K562 (cell line): ENCODE data around the gene MTFR2. TPM values are rescaled to one million over a fixed set of nuclear protein-coding genes. Genes with fewer than 3 reads are reported as not detected.

ENCODE experiments used
- ATAC-seq: fragments of 200-7000 bp; cut with Tn5 transposase; 3 replicates; pipeline ENCODE4 v1.9.1; 2020; ENCODE audit warnings: moderate library complexity
- BruUV-seq: library from RNA; stranded (reverse); fragments of 400-500 nt; replicated peaks from 2 replicates; lab custom pipeline; 2021; lab: Mats Ljungman, UMichigan
- CTCF ChIA-PET: fragments of 300-600 bp; formaldehyde crosslinking; extraction: SDS; loops from one replicate; lab custom pipeline; 2021; ENCODE audit warnings: low intra/inter-chr PET ratio; lab: Yijun Ruan, JAX
- POLR2A ChIA-PET: fragments of 300-600, 350-650 bp; sonication (Branson Sonifier 250); formaldehyde crosslinking; extraction: SDS; loops from one replicate; lab custom pipeline; 2021; ENCODE audit warnings: antibody characterized with exemption, inconsistent platforms; lab: Yijun Ruan, JAX
- DNase-seq, 4 experiments: peaks; one replicate each; pipeline versions ENCODE4 v3.0.0 to v3.0.0-alpha.2; 2011 to 2018; ENCODE audit warnings: low spot score in 3 of 4, mixed read lengths in 3 of 4; ENCODE audit errors: extremely low read depth in 1 of 4
- FAIRE-seq: peaks from 2 replicates; lab custom pipeline; 2011; peaks lifted over from hg19 to GRCh38; lab: Jason Lieb, UNC
- H2AFZ ChIP-seq: 2 replicates; pipeline ENCODE4 v1.6.0; 2011; ENCODE audit warnings: low read depth, low read length, control low read depth, inconsistent platforms
- H3K27ac ChIP-seq: fragments of 200-600 bp; 3 replicates; pipeline ENCODE4 v1.8.0; 2011; ENCODE audit warnings: low read depth, mild to moderate bottlenecking, control low read depth, inconsistent platforms, low read length, moderate library complexity, mixed read lengths; ENCODE audit errors: extremely low read depth
- H3K27me3 ChIP-seq, 2 experiments: fragments of 300-600 bp in 1 of 2; 2 replicates in 1 of 2; 3 replicates in 1 of 2; pipeline versions ENCODE4 v1.6.0 to v1.8.0; 2011; ENCODE audit warnings: inconsistent platforms in 2 of 2, low read length in 2 of 2, mild to moderate bottlenecking in 1 of 2, mixed read lengths in 1 of 2, moderate library complexity in 1 of 2; ENCODE audit not compliant: control insufficient read depth in 2 of 2, insufficient read depth in 2 of 2
- H3K36me3 ChIP-seq: fragments of 300-600 bp; 3 replicates; pipeline ENCODE4 v1.8.0; 2011; ENCODE audit warnings: mild to moderate bottlenecking, low read length, inconsistent platforms; ENCODE audit not compliant: control insufficient read depth, insufficient read depth
- H3K4me1 ChIP-seq, 2 experiments: fragments of 200-600 bp in 1 of 2; replicated peaks in 1 of 2; 2 replicates in 1 of 2; 3 replicates in 1 of 2; pipeline versions ENCODE4 v1.5.1 to v1.8.0; 2011; ENCODE audit warnings: inconsistent platforms in 2 of 2, low read length in 2 of 2, mild to moderate bottlenecking in 1 of 2, mixed read lengths in 1 of 2, moderate library complexity in 1 of 2; ENCODE audit not compliant: control insufficient read depth in 2 of 2, insufficient read depth in 2 of 2
- H3K4me2 ChIP-seq: 2 replicates; pipeline ENCODE4 v1.6.1; 2011; ENCODE audit warnings: low read length, control low read depth, inconsistent platforms, mixed read lengths; ENCODE audit not compliant: insufficient read depth
- H3K4me3 ChIP-seq: fragments of 200-600 bp; sonication (generic), shearing (Covaris generic); 2 replicates; pipeline ENCODE4 v1.5.1; 2016; ENCODE audit warnings: control low read depth, inconsistent platforms
- H3K79me2 ChIP-seq: fragments of 200-600 bp; 3 replicates; pipeline ENCODE4 v1.8.0; 2011; ENCODE audit warnings: low read length, inconsistent platforms; ENCODE audit not compliant: control insufficient read depth, insufficient read depth
- H3K9ac ChIP-seq, 2 experiments: 2 replicates each; pipeline versions ENCODE4 v1.6.0 to v1.6.1; 2011; ENCODE audit warnings: low read depth in 2 of 2, low read length in 2 of 2, control low read depth in 1 of 2, inconsistent platforms in 1 of 2, mild to moderate bottlenecking in 1 of 2, mixed read lengths in 1 of 2; ENCODE audit not compliant: insufficient read depth in 1 of 2
- H3K9me1 ChIP-seq: one replicate; pipeline ENCODE4 v1.6.0; 2011; ENCODE audit warnings: inconsistent platforms, mild to moderate bottlenecking, low read length, moderate library complexity; ENCODE audit not compliant: control insufficient read depth, insufficient read depth
- H3K9me3 ChIP-seq: replicated peaks from 2 replicates; pipeline ENCODE4 v1.5.1; 2011; ENCODE audit warnings: low read depth, low read length, inconsistent platforms; ENCODE audit not compliant: control insufficient read depth, insufficient read depth
- H4K20me1 ChIP-seq: replicated peaks from 2 replicates; pipeline ENCODE4 v1.6.1; 2011; ENCODE audit warnings: low read length, inconsistent platforms, mixed read lengths; ENCODE audit not compliant: control insufficient read depth, insufficient read depth
- CAMTA2 ChIP-seq: fragments of 250-450 bp; sonication (Bioruptor Pico); conservative IDR thresholded peaks from 2 replicates; pipeline ENCODE4 v1.5.1; 2022
- CREM ChIP-seq: IDR thresholded peaks from 2 replicates; pipeline ENCODE4 v1.6.1; 2014; ENCODE audit warnings: antibody characterized with exemption, low read depth
- ERF ChIP-seq: fragments of 450-650 bp; formaldehyde crosslinking; IDR thresholded peaks from 2 replicates; pipeline ENCODE4 v1.4.0; 2020; ENCODE audit warnings: mild to moderate bottlenecking, mixed read lengths
- GTF2E2 ChIP-seq: fragments of 200-800 bp; sonication (Bioruptor generic); IDR thresholded peaks from 2 replicates; pipeline ENCODE4 v1.6.1; 2016; ENCODE audit warnings: missing genetic modification characterization, missing compliant biosample characterization
- NONO ChIP-seq, 2 experiments: fragments of 200-400 bp in 1 of 2; fragments of 450-650 bp in 1 of 2; formaldehyde crosslinking in 1 of 2; IDR thresholded peaks; 2 replicates each; pipeline ENCODE4 v1.6.1; 2017; ENCODE audit warnings: low read depth in 2 of 2, mild to moderate bottlenecking in 2 of 2, moderate library complexity in 2 of 2, low read length in 1 of 2
- POLR2H ChIP-seq: IDR thresholded peaks from 2 replicates; pipeline ENCODE4 v1.6.1; 2016; ENCODE audit warnings: missing genetic modification characterization, low read depth, mild to moderate bottlenecking, control low read depth, missing compliant biosample characterization, moderate library complexity
- PURB ChIP-seq: sonication (generic); formaldehyde crosslinking; IDR thresholded peaks from 2 replicates; pipeline ENCODE4 v1.9.0; 2021; ENCODE audit warnings: low read depth, mild to moderate bottlenecking, missing genetic modification reagents
- RBM34 ChIP-seq: fragments of 200-400 bp; formaldehyde crosslinking; IDR thresholded peaks from 2 replicates; pipeline ENCODE4 v1.6.1; 2018; ENCODE audit warnings: low read length, borderline replicate concordance; ENCODE audit not compliant: insufficient read depth
- TAF15 ChIP-seq: fragments of 200-400 bp; formaldehyde crosslinking; IDR thresholded peaks from 2 replicates; pipeline ENCODE4 v1.6.1; 2017; ENCODE audit warnings: mild to moderate bottlenecking, low read depth, low read length, moderate library complexity
- TEAD4 ChIP-seq, 2 experiments: sonication (generic) in 1 of 2; formaldehyde crosslinking in 1 of 2; IDR thresholded peaks; 2 replicates each; pipeline versions ENCODE4 v1.6.1 to v1.8.0; 2012 to 2022; ENCODE audit warnings: borderline replicate concordance in 1 of 2, inconsistent platforms in 1 of 2, low read length in 1 of 2, mild to moderate bottlenecking in 1 of 2, missing genetic modification reagents in 1 of 2
- TRIM25 ChIP-seq: fragments of 450-650 bp; IDR thresholded peaks from 2 replicates; pipeline ENCODE4 v1.7.0; 2016; ENCODE audit warnings: borderline replicate concordance
- ZNF408 ChIP-seq: fragments of 250-450 bp; sonication (Bioruptor Pico); IDR thresholded peaks from 2 replicates; pipeline ENCODE4 v1.4.0; 2020; ENCODE audit warnings: low read depth, mild to moderate bottlenecking, moderate library complexity
- WGBS: fragments of 100-300 bp; shearing (Covaris generic); methylation state at CpG from one replicate; pipeline ENCODE4 v1.1.6; 2016; ENCODE audit warnings: low coverage, mixed read lengths; ENCODE audit not compliant: insufficient coverage; ENCODE audit errors: missing lambda C conversion rate; 5-methylcytosine and 5-hydroxymethylcytosine counted together
- in situ Hi-C: fragments of 300-500 bp; cut with MboI; formaldehyde crosslinking; loops from 4 replicates; pipeline ENCODE4 v1.15.0; 2018; ENCODE audit warnings: inconsistent platforms, mixed read lengths
- intact Hi-C: fragments of 100-400 bp; cut with micrococcal nuclease; formaldehyde crosslinking; loops from 2 replicates; pipeline ENCODE4 v1.14.2; 2022
- polyA plus RNA-seq, 8 experiments: library from polyadenylated mRNA; depleted of rRNA in 4 of 8; stranded (reverse) in 5 of 8; unstranded in 3 of 8; fragments of >200 nt; fragmentation: Nextera tagmentation in 2 of 8; fragmentation: Illumina TruSeq in 1 of 8; extraction: Ambion mirVana in 2 of 8; extraction: Trizol in 1 of 8; gene quantifications; 2 replicates each; pipeline versions ENCODE4 v1.2.1 to v1.2.3, GENCODE V29; 2011 to 2014; ENCODE audit warnings: inconsistent platforms in 1 of 8, missing spikeins in 1 of 8
- total RNA-seq, 7 experiments: library from RNA; depleted of rRNA in 6 of 7; stranded (reverse); fragments of >200 nt in 6 of 7; fragmentation: Illumina TruSeq in 2 of 7; extraction: Trizol in 2 of 7; gene quantifications; 2 replicates each; pipeline versions ENCODE4 v1.2.1 to v1.2.3, GENCODE V29; 2011 to 2021; ENCODE audit warnings: low replicate concordance in 1 of 7
- TF ChIP-seq, protein P1 (sequence below): sonication (generic); formaldehyde crosslinking; IDR thresholded peaks from 2 replicates; pipeline ENCODE4 v1.8.1; 2023; ENCODE audit warnings: mild to moderate bottlenecking, missing genetic modification reagents

The MTFR2 gene
- total and polyA plus RNA-seq, 9 of the 15 experiments (the other 6 are each of a cell fraction or from before 2014, with no cell fraction given): 10.1 to 63.3 (median 45.9) TPM

GRCh38 chr6:136212608-136213007, 37.5 kb downstream of the MTFR2 start:
- FAIRE-seq (no peak), ATAC-seq (no peak), DNase-seq (no peak)
- no TSS peak for BruUV-seq
- WGBS: 3% methylated on average over 2 of the region's 2 CpGs
- Histone ChIP-seq H2AFZ (no peak overlapping the region), H3K27me3 (peaks cover 15 to 33% of the 10 kb centered on the region in 2 experiments), H3K79me2 (no peaks in the 10 kb centered on the region), H4K20me1 (no peaks in the 10 kb centered on the region), H3K36me3 (no peaks in the 10 kb centered on the region), H3K9me3 (no peaks in the 10 kb centered on the region), H3K4me3 (no peak overlapping the region), H3K4me1 (no peaks in the 10 kb centered on the region), H3K4me2 (no peak overlapping the region), H3K9me1 (no peaks in the 10 kb centered on the region), H3K27ac (no peak overlapping the region), H3K9ac (no peak overlapping the region)
- CTCF ChIA-PET: no interaction called here
- intact Hi-C loops (no loop called here), in situ Hi-C loops (no loop called here)
- no peak for TF ChIP-seq NONO (IDR thresholded peaks at IDR 0.05; ENCODE audit: low read depth in 2 of 2, low read length in 1 of 2)
- no peak for TF ChIP-seq RBM34
- no peak for TF ChIP-seq TRIM25
- no peak for TF ChIP-seq GTF2E2 (tag)
- TF ChIP-seq TAF15: no peak
- no peak for TF ChIP-seq TEAD4 (IDR thresholded peaks at IDR 0.05; ENCODE audit: low read length)
- no peak for TF ChIP-seq TEAD4 (CRISPR knock-in tag; IDR thresholded peaks at IDR 0.05; ENCODE audit: borderline replicate concordance)
- TF ChIP-seq, protein P1, sequence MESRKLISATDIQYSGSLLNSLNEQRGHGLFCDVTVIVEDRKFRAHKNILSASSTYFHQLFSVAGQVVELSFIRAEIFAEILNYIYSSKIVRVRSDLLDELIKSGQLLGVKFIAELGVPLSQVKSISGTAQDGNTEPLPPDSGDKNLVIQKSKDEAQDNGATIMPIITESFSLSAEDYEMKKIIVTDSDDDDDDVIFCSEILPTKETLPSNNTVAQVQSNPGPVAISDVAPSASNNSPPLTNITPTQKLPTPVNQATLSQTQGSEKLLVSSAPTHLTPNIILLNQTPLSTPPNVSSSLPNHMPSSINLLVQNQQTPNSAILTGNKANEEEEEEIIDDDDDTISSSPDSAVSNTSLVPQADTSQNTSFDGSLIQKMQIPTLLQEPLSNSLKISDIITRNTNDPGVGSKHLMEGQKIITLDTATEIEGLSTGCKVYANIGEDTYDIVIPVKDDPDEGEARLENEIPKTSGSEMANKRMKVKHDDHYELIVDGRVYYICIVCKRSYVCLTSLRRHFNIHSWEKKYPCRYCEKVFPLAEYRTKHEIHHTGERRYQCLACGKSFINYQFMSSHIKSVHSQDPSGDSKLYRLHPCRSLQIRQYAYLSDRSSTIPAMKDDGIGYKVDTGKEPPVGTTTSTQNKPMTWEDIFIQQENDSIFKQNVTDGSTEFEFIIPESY (CRISPR knock-in tag): no peak
- TF ChIP-seq CAMTA2: no peak
- TF ChIP-seq CREM: no peak
- TF ChIP-seq PURB: no peak
- TF ChIP-seq ZNF408 (CRISPR knock-in tag): no peak
- TF ChIP-seq ERF (CRISPR knock-in tag): no peak
- no peak for TF ChIP-seq POLR2H (tag)
- POLR2A ChIA-PET: interaction anchor here (1.1 to 1.8 kb wide), 4 partner anchors 7 to 77 kb away, joined by 3 to 6 read pairs (median 4); partner anchors contain the start of gene BCLAF1
